WTC11 (cell line): ENCODE measurements around the gene AKAP7.

Experiments
- NR1H2 ChIP-seq: sonication (generic); formaldehyde crosslinking; IDR thresholded peaks from 2 replicates; pipeline ENCODE4 v1.9.0; 2021; ENCODE audit warnings: mild to moderate bottlenecking, moderate library complexity, missing genetic modification reagents
- NR2C2 ChIP-seq: sonication (generic); formaldehyde crosslinking; IDR thresholded peaks from 2 replicates; pipeline ENCODE4 v1.8.0; 2022; ENCODE audit warnings: mild to moderate bottlenecking, missing genetic modification reagents
- PRRX2 ChIP-seq: fragments of 250-450 bp; sonication (Bioruptor Pico); IDR thresholded peaks from 2 replicates; pipeline ENCODE4 v1.8.0; 2021; ENCODE audit warnings: mild to moderate bottlenecking
- SP1 ChIP-seq: sonication (generic); formaldehyde crosslinking; conservative IDR thresholded peaks from 2 replicates; pipeline ENCODE4 v1.8.1; 2022; ENCODE audit warnings: missing genetic modification reagents
- TF ChIP-seq, protein P1 (sequence below): fragments of 200-600 bp; IDR thresholded peaks from 2 replicates; pipeline ENCODE4 v1.8.0; 2022; ENCODE audit warnings: antibody characterized with exemption
- TF ChIP-seq, protein P2 (sequence below): sonication (generic); formaldehyde crosslinking; IDR thresholded peaks from 2 replicates; pipeline ENCODE4 v1.8.0; 2023; ENCODE audit warnings: missing genetic modification reagents, mild to moderate bottlenecking, borderline replicate concordance

GRCh38 chr6:131172222-131172621 lies 37.0 kb downstream of the AKAP7 start:
- TF ChIP-seq, protein P1, sequence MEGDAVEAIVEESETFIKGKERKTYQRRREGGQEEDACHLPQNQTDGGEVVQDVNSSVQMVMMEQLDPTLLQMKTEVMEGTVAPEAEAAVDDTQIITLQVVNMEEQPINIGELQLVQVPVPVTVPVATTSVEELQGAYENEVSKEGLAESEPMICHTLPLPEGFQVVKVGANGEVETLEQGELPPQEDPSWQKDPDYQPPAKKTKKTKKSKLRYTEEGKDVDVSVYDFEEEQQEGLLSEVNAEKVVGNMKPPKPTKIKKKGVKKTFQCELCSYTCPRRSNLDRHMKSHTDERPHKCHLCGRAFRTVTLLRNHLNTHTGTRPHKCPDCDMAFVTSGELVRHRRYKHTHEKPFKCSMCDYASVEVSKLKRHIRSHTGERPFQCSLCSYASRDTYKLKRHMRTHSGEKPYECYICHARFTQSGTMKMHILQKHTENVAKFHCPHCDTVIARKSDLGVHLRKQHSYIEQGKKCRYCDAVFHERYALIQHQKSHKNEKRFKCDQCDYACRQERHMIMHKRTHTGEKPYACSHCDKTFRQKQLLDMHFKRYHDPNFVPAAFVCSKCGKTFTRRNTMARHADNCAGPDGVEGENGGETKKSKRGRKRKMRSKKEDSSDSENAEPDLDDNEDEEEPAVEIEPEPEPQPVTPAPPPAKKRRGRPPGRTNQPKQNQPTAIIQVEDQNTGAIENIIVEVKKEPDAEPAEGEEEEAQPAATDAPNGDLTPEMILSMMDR = no peak
- TF ChIP-seq, protein P2, sequence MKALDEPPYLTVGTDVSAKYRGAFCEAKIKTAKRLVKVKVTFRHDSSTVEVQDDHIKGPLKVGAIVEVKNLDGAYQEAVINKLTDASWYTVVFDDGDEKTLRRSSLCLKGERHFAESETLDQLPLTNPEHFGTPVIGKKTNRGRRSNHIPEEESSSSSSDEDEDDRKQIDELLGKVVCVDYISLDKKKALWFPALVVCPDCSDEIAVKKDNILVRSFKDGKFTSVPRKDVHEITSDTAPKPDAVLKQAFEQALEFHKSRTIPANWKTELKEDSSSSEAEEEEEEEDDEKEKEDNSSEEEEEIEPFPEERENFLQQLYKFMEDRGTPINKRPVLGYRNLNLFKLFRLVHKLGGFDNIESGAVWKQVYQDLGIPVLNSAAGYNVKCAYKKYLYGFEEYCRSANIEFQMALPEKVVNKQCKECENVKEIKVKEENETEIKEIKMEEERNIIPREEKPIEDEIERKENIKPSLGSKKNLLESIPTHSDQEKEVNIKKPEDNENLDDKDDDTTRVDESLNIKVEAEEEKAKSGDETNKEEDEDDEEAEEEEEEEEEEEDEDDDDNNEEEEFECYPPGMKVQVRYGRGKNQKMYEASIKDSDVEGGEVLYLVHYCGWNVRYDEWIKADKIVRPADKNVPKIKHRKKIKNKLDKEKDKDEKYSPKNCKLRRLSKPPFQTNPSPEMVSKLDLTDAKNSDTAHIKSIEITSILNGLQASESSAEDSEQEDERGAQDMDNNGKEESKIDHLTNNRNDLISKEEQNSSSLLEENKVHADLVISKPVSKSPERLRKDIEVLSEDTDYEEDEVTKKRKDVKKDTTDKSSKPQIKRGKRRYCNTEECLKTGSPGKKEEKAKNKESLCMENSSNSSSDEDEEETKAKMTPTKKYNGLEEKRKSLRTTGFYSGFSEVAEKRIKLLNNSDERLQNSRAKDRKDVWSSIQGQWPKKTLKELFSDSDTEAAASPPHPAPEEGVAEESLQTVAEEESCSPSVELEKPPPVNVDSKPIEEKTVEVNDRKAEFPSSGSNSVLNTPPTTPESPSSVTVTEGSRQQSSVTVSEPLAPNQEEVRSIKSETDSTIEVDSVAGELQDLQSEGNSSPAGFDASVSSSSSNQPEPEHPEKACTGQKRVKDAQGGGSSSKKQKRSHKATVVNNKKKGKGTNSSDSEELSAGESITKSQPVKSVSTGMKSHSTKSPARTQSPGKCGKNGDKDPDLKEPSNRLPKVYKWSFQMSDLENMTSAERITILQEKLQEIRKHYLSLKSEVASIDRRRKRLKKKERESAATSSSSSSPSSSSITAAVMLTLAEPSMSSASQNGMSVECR = no peak
- TF ChIP-seq NR2C2 = no peak
- no peak for TF ChIP-seq SP1 (CRISPR knock-in tag)
- TF ChIP-seq PRRX2 (CRISPR knock-in tag) = no peak
- no peak for TF ChIP-seq NR1H2 (CRISPR knock-in tag)
